ENCODE measurements around the gene LRRTM4. TPM values are rescaled to one million over a fixed set of nuclear protein-coding genes. Genes with fewer than 3 reads are reported as not detected.
"Not testable (repeated sequence)": the region's sequence is repeated elsewhere in the genome, so short reads cannot be mapped to it uniquely, and the experiment has no call there.

LRRTM4 gene
- polyA plus RNA-seq, 5 donors = 1.1 to 3.4 (median 2.3) TPM

- DNase-seq = not testable (repeated sequence)
Measured at GRCh38 chr2:77175266-77175780, 346.9 kb downstream of the LRRTM4 start.

- DNase-seq = no peak
Measured at GRCh38 chr2:77169426-77169825, 352.8 kb downstream of the LRRTM4 start.

- DNase-seq = not testable (repeated sequence)
Measured at GRCh38 chr2:77164021-77164420, 358.2 kb downstream of the LRRTM4 start.

GRCh38 chr2:77161009-77161408, 361.2 kb downstream of the LRRTM4 start:
- DNase-seq = no peak

- DNase-seq = no peak
Measured at GRCh38 chr2:77156599-77156998, 365.6 kb downstream of the LRRTM4 start.

GRCh38 chr2:77155511-77155910, 366.7 kb downstream of the LRRTM4 start:
- no peak for DNase-seq

- DNase-seq = no peak
Measured at GRCh38 chr2:77149565-77149964, 372.6 kb downstream of the LRRTM4 start.

GRCh38 chr2:77147153-77147552, 375.0 kb downstream of the LRRTM4 start:
- no peak for DNase-seq

- no peak for DNase-seq
Measured at GRCh38 chr2:77144772-77145171, 377.4 kb downstream of the LRRTM4 start.

- no peak for DNase-seq
Measured at GRCh38 chr2:77142141-77142540, 380.0 kb downstream of the LRRTM4 start.

- not testable (repeated sequence) for DNase-seq
Measured at GRCh38 chr2:77128479-77128878, 393.7 kb downstream of the LRRTM4 start.

GRCh38 chr2:77127345-77127744, 394.8 kb downstream of the LRRTM4 start:
- DNase-seq = no peak

GRCh38 chr2:77121518-77121917, 400.7 kb downstream of the LRRTM4 start:
- no peak for DNase-seq

- DNase-seq = no peak
Measured at GRCh38 chr2:77119333-77119732, 402.8 kb downstream of the LRRTM4 start.

GRCh38 chr2:77108915-77109314, 413.3 kb downstream of the LRRTM4 start:
- no peak for DNase-seq

- no peak for DNase-seq
Measured at GRCh38 chr2:77105008-77105407, 417.2 kb downstream of the LRRTM4 start.

- no peak for DNase-seq
Measured at GRCh38 chr2:77104554-77104953, 417.6 kb downstream of the LRRTM4 start.

- no peak for DNase-seq
Measured at GRCh38 chr2:77102927-77103326, 419.2 kb downstream of the LRRTM4 start.

- no peak for DNase-seq
Measured at GRCh38 chr2:77101796-77102452, 420.3 kb downstream of the LRRTM4 start.

GRCh38 chr2:77099961-77100360, 422.2 kb downstream of the LRRTM4 start:
- no peak for DNase-seq

- DNase-seq = not testable (repeated sequence)
Measured at GRCh38 chr2:77095525-77095924, 426.7 kb downstream of the LRRTM4 start.

- DNase-seq = no peak
Measured at GRCh38 chr2:77095096-77095495, 427.1 kb downstream of the LRRTM4 start.

- not testable (repeated sequence) for DNase-seq
Measured at GRCh38 chr2:77088424-77088823, 433.8 kb downstream of the LRRTM4 start.

GRCh38 chr2:77087987-77088414, 434.2 kb downstream of the LRRTM4 start:
- DNase-seq = no peak

Measured in right lung (tissue), 5 donors.